HTR-8/SVneo (cell line): ENCODE data around the gene SMIM7.
"Not testable (repeated sequence)": the region's sequence is repeated elsewhere in the genome, so short reads cannot be mapped to it uniquely, and the experiment has no call there.

ENCODE experiments used
- DNase-seq: peaks from one replicate; pipeline ENCODE4 v3.0.0; 2011; ENCODE audit warnings: low spot score, mixed read lengths; ENCODE audit not compliant: insufficient read length
- FAIRE-seq: peaks from 2 replicates; lab custom pipeline; 2011; peaks lifted over from hg19 to GRCh38; lab: Jason Lieb, UNC

SMIM7 gene

GRCh38 chr19:16657384-16657783, 2.6 kb downstream of the SMIM7 start:
- DNase-seq (no peak), FAIRE-seq (no peak)

GRCh38 chr19:16655727-16656126, 4.2 kb downstream of the SMIM7 start:
- no peak for FAIRE-seq
- DNase-seq: no peak

GRCh38 chr19:16654627-16655026, 5.3 kb downstream of the SMIM7 start:
- no peak for FAIRE-seq
- no peak for DNase-seq

GRCh38 chr19:16654140-16654539, 5.8 kb downstream of the SMIM7 start:
- no peak for DNase-seq
- FAIRE-seq: no peak

- no peak for FAIRE-seq
- DNase-seq: no peak
Observed at GRCh38 chr19:16652854-16653253, 7.1 kb downstream of the SMIM7 start.

GRCh38 chr19:16651421-16652188, 8.3 kb downstream of the SMIM7 start:
- not testable (repeated sequence) for FAIRE-seq, DNase-seq

- DNase-seq: no peak
- no peak for FAIRE-seq
Observed at GRCh38 chr19:16650821-16651220, 9.1 kb downstream of the SMIM7 start.

GRCh38 chr19:16649734-16650133, 10.2 kb downstream of the SMIM7 start:
- DNase-seq (no peak), FAIRE-seq (no peak)

GRCh38 chr19:16645140-16645539, 14.8 kb downstream of the SMIM7 start:
- no peak for FAIRE-seq
- DNase-seq: no peak

GRCh38 chr19:16641695-16642094, 18.2 kb downstream of the SMIM7 start:
- FAIRE-seq (no peak), DNase-seq (no peak)

GRCh38 chr19:16640951-16641350, 19.0 kb downstream of the SMIM7 start:
- DNase-seq: no peak
- no peak for FAIRE-seq

GRCh38 chr19:16638666-16639065, 21.3 kb downstream of the SMIM7 start:
- DNase-seq (no peak), FAIRE-seq (no peak)

- no peak for DNase-seq
- peak; percentile 20 for FAIRE-seq
Observed at GRCh38 chr19:16637535-16637934, 22.4 kb downstream of the SMIM7 start.

- FAIRE-seq (no peak), DNase-seq (no peak)
Observed at GRCh38 chr19:16631465-16631864, 28.5 kb downstream of the SMIM7 start.

- DNase-seq (peak; percentile 14), FAIRE-seq (peak; percentile 20)
Observed at GRCh38 chr19:16628984-16629691, 30.8 kb downstream of the SMIM7 start.

GRCh38 chr19:16628183-16628983, 31.6 kb downstream of the SMIM7 start, which contains the start of gene MED26:
Gene MED26, minus strand, starts transcription at chr19:16628204. Its CDS starts 261 bp downstream, at chr19:16627943.
- peak; percentile 95 for FAIRE-seq

GRCh38 chr19:16627928-16628182, 32.1 kb downstream of the SMIM7 start:
- FAIRE-seq (no peak), DNase-seq (no peak)

More at GRCh38 chr19:16628183-16628983, 31.6 kb downstream of the SMIM7 start, which contains the start of gene MED26:
- peak; percentile 96 for DNase-seq

- peak; percentile 15 for DNase-seq
Observed at GRCh38 chr19:16627193-16627927, 32.6 kb downstream of the SMIM7 start.

GRCh38 chr19:16626796-16627192, 33.1 kb downstream of the SMIM7 start:
- DNase-seq (peak; percentile 23), FAIRE-seq (no peak)

More at GRCh38 chr19:16627193-16627927, 32.6 kb downstream of the SMIM7 start:
- no peak for FAIRE-seq
